Stomach smooth muscle (tissue), 2 donors: Measurements from ENCODE around the gene ARRDC2.
"Not testable (repeated sequence)": the region's sequence is repeated elsewhere in the genome, so short reads cannot be mapped to it uniquely, and the experiment has no call there.

Experiments used
- H3K27ac ChIP-seq: one replicate; pipeline ENCODE4 v1.7.0; 2013; ENCODE audit warnings: mild to moderate bottlenecking, low read length, inconsistent platforms
- H3K27me3 ChIP-seq, 2 donors: one replicate each; pipeline ENCODE4 v1.7.0; 2013; ENCODE audit warnings: low read length in 2 of 2; ENCODE audit not compliant: insufficient read depth in 2 of 2, control insufficient read depth in 1 of 2
- H3K36me3 ChIP-seq, 2 donors: one replicate each; pipeline ENCODE4 v1.7.0; 2013; ENCODE audit warnings: low read length in 2 of 2; ENCODE audit not compliant: control insufficient read depth in 2 of 2, insufficient read depth in 2 of 2
- H3K4me1 ChIP-seq: one replicate; pipeline ENCODE4 v1.7.0; 2013; ENCODE audit warnings: low read length; ENCODE audit not compliant: control insufficient read depth, insufficient read depth
- H3K4me3 ChIP-seq, 2 donors: one replicate each; pipeline ENCODE4 v1.7.0; 2013; ENCODE audit warnings: low read length in 2 of 2
- H3K9ac ChIP-seq, 2 donors: one replicate each; pipeline ENCODE4 v1.7.0; 2013; ENCODE audit warnings: low read length in 2 of 2, mild to moderate bottlenecking in 1 of 2
- H3K9me3 ChIP-seq, 2 donors: one replicate each; pipeline ENCODE4 v1.7.0; 2013; ENCODE audit warnings: low read length in 2 of 2; ENCODE audit not compliant: control insufficient read depth in 2 of 2
- donor health status: healthy.
- donor health status: Pancreatic carcinoma.

ARRDC2 gene

DNA sequence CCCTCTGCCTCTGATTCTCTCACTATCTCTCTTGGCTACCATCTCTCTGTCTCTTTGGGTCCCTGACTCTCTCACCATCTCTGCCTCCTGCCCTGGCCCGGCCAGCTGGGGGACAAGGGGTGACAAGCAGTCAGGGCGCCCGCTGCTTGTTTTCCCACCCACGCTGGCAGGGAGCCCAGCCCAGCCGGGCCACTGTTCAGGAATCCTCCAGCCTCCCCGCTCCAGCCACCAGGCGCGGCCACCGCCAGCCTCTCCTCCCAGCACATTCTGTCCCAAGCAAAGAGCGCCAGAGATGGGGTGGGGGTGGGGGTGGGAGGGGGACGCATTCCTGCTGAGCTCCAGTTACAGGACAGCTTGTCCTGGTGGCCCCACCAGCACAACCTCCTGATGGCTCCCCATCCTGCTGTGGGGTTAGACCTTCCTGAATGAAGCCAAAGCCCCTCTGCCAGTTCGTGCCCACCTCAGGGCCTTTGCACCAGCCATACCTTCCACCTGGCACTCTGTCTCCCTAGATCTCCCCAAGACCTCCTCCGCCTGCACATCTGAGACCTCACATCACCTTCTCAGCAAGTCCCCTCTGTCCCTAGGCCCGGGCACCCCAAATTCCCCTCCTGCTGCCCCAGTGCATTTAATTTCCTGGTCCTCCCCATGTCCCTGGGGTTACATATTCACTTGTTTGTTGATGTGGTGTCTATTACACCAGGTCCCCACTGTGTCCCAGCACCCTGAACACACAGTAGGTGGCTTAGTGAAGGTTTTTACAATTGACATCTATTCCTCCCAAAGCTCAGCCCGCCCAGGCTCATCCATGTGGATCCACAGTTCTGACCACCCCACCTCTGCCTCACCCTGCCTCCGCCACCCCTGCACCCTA, 12.5 kb downstream of the ARRDC2 start:
- Histone ChIP-seq H3K4me3 (peak overlapping the region in 1 of 2 donors; percentile 35), H3K9ac (peak overlapping the region in 1 of 2 donors; percentile 29), H3K4me1 (peaks cover 30% of the 10 kb centered on the region)

DNA sequence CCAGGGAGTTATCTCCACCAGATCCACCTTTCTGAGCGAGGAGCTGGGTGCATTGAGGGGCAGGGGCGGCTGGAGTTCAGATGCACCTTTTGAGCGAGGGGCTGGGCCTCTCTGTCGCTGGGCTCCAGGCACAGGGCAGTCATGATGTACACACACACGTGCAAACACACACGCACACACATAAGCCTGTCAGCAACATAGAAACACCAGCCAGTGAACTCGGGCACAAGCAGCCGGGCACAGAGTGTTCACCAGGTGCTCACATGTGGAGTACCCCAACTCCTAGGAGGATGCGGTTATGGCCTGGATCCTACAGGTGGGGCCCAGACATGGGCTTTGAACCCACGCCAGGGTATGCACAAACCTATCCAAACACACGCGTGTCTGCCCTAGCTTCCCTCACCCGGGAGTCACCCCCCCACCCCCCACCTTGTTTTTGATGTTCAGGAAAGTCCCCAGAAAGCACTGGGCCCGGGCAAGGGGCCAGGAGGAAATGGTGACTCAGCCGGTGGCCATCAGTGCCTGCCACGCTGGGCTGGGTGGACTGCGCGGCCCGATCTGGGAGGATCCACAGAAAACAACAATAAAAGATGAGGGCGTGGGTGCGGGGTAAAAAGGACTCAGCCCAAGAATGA, 13.3 kb downstream of the ARRDC2 start:
- H3K9ac ChIP-seq: no peak overlapping the region
- peak overlapping the region; percentile 41 for H3K27ac ChIP-seq
- no peaks in the 10 kb centered on the region for H3K9me3 ChIP-seq
- peak overlapping the region in 1 of 2 donors; percentile 35 for H3K4me3 ChIP-seq
- no peaks in the 10 kb centered on the region for H3K36me3 ChIP-seq
- H3K27me3 ChIP-seq: no peaks in the 10 kb centered on the region
- peaks cover 30% of the 10 kb centered on the region for H3K4me1 ChIP-seq

More for the DNA sequence above, 12.5 kb downstream of the ARRDC2 start:
- no peaks in the 10 kb centered on the region for H3K36me3 ChIP-seq
- peak overlapping the region; percentile 41 for H3K27ac ChIP-seq
- no peaks in the 10 kb centered on the region for H3K27me3 ChIP-seq
- no peaks in the 10 kb centered on the region for H3K9me3 ChIP-seq

DNA sequence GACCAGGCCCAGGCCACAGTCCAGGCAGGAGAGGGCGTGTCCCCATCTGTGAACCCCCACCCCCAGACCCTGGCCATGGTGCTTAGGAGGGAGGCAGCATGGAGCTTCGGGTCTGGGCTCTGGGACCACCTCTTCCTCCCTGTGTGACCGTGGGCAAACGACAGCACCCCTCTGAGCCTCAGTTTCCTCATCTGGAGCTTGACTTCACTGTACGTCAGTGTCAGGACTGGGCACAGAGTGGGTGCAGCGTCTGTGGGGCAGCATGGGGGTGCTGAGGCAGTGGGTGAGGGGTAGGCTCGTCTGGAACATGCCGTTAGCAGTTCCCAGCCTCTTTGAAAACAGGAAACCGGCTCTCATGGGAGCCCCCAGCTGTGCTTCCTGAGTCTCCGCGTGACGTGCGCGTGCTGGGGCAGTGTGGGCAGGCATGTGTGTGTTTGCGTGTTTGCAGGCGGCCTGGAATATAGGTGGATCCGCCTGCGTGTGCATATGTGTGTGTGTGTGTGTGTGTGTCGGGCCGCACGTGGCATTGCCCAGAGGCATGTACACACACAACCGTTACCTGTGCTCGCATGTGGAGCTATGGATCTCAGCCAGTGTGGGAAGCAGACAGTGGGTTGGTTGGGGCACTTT, 15.8 kb downstream of the ARRDC2 start:
- Histone ChIP-seq H3K27ac (peak overlapping the region; percentile 53), H3K4me3 (no peak overlapping the region), H3K4me1 (peaks cover 25% of the 10 kb centered on the region), H3K36me3 (no peaks in the 10 kb centered on the region), H3K9me3 (no peaks in the 10 kb centered on the region), H3K27me3 (no peaks in the 10 kb centered on the region), H3K9ac (no peak overlapping the region)

DNA sequence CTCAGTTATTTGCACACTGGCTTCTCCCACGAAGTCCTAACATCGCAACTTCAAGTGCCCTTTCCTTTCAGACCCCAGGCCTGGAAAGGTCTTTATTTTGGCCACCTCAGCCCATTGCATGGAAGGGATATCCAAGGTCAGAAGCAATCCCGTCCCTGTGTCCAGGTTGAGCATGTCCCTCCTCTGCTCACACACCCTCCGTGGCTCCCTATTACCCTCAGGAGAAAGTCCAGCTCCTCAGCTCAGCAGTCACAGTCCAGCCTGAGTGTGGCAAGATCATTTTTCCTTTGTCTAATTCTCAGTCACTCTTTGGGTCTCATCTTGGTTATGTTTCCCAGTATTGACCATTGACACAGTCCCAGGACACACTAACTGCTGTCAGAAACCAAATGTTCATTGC, 19.2 kb downstream of the ARRDC2 start:
- Histone ChIP-seq H3K9me3 (no peaks in the 10 kb centered on the region), H3K4me3 (no peak overlapping the region), H3K4me1 (peaks cover 8% of the 10 kb centered on the region), H3K27ac (no peak overlapping the region), H3K9ac (no peak overlapping the region), H3K27me3 (peaks cover 2 to 4% of the 10 kb centered on the region in 2 donors), H3K36me3 (no peaks in the 10 kb centered on the region)

DNA sequence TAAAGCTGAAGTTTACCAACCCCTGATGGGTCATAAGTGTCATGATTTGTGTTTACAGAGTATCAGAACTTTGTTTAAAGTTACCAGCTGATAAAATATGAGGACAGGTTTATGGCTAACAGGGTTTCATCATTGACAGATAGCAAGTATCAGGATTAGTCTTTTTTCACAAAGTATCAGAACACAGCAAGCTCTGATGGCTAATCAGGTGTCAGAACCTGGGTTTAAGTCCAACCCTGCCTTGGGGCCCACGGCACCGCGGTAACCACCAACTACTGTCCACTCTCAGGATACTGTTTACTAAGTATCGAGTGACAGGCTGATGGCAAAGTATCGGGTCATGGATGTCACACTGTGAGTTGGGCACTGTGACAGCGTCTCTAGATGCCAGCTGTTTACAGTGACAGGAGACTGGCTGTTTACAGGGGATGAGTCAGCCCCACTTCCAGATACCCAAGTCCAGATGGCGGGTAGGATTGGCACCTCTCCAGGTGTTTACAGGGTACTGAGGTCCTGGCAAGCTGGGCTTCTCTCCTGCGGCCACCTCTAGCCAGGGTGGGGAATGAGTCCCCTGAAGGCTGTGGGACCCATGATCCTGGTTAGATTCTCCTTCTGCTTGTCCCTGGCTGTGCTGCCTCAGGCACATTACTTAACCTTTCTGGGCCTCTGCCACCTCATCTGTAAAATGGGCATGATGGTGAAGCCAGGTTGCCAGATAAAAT, 21.8 kb downstream of the ARRDC2 start:
- Histone ChIP-seq H3K36me3 (no peaks in the 10 kb centered on the region), H3K9me3 (no peaks in the 10 kb centered on the region), H3K4me3 (no peak overlapping the region), H3K27me3 (peaks cover 2 to 4% of the 10 kb centered on the region in 2 donors), H3K4me1 (no peaks in the 10 kb centered on the region), H3K27ac (no peak overlapping the region), H3K9ac (no peak overlapping the region)

DNA sequence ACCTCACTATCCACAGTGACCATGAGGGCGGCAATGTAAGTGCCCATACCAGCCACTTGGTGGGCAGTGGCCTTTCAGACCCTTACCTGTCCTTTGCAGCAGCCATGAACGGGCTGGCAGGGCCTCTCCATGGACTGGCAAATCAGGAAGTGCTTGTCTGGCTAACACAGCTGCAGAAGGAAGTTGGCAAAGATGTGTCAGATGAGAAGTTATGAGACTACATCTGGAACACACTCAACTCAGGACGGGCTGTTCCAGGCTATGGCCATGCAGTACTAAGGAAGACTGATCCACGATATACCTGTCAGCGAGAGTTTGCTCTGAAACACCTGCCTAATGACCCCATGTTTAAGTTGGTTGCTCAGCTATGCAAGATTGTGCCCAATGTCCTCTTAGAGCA, 23.4 kb downstream of the ARRDC2 start:
- not testable (repeated sequence) for H3K4me1 ChIP-seq, H3K27ac ChIP-seq, H3K9me3 ChIP-seq, H3K9ac ChIP-seq, H3K27me3 ChIP-seq, H3K36me3 ChIP-seq, H3K4me3 ChIP-seq

DNA sequence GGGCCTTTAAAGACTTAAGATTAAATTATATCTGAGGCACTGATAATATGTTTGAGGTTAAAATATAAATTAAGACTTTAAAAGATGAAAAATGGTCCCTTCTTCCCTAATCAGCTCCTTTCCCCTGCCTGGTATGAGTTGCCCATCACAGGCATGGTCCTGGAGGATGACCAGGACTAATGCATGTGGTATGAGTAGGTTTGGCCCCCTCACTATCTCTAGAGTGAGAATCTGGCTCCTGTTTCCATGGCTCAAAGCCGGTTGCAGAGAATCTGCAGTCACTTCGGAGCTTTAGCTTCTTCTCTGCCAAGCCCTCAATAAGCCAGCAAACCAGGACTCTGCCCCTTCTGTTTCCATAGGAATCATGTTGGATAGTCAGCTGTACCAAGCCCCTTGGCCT, 24.1 kb downstream of the ARRDC2 start:
- not testable (repeated sequence) for H3K9ac ChIP-seq, H3K36me3 ChIP-seq, H3K27me3 ChIP-seq, H3K4me1 ChIP-seq, H3K27ac ChIP-seq, H3K9me3 ChIP-seq, H3K4me3 ChIP-seq

DNA sequence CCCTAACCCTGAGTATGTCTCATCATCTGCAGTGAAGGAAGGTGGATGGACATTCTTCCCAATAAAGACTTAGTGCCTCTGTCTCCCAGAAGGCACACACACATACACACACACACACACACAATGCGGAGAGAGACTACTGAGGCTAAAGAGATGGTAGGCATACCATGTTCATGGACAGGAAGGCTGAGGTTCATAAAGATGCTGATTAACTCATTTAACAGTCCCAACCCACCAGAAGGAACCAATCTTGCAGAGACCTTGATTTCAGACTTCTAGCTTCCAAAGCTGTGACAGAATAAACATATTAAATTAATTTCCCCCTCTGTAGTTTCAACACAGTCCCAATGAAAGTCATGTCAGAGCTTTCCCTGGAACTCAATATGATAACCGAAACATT, 33.1 kb downstream of the ARRDC2 start:
- Histone ChIP-seq H3K27ac (no peak overlapping the region), H3K27me3 (peaks cover 2 to 7% of the 10 kb centered on the region in 2 donors), H3K36me3 (no peaks in the 10 kb centered on the region), H3K9me3 (peaks cover 0 to 3% of the 10 kb centered on the region in 2 donors), H3K9ac (no peak overlapping the region), H3K4me3 (no peak overlapping the region), H3K4me1 (peaks cover 5% of the 10 kb centered on the region)

DNA sequence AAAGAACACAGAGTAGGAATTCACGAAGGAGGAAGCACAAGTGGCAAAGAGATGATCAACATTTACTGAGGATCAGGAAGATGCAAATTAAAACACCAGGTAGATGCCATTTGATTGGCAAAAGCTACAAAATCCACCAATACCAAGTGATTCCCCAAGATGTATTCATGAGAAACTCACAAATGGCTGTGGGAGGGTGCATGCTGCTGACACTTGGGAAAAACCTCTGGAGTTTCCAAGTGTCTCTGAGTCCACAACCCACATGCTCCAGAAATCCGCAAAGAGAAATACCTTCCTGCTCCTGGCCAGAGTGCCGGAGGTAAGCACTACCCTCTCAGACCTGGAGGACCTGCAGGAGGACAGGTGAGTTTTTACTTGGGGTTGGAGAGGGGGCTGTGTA, 35.7 kb downstream of the ARRDC2 start:
- peaks cover 5% of the 10 kb centered on the region for H3K4me1 ChIP-seq
- peaks cover 0 to 3% of the 10 kb centered on the region in 2 donors for H3K9me3 ChIP-seq
- no peak overlapping the region for H3K27ac ChIP-seq
- no peaks in the 10 kb centered on the region for H3K36me3 ChIP-seq
- no peak overlapping the region for H3K9ac ChIP-seq
- no peak overlapping the region for H3K4me3 ChIP-seq
- H3K27me3 ChIP-seq: peaks cover 2 to 12% of the 10 kb centered on the region in 2 donors

DNA sequence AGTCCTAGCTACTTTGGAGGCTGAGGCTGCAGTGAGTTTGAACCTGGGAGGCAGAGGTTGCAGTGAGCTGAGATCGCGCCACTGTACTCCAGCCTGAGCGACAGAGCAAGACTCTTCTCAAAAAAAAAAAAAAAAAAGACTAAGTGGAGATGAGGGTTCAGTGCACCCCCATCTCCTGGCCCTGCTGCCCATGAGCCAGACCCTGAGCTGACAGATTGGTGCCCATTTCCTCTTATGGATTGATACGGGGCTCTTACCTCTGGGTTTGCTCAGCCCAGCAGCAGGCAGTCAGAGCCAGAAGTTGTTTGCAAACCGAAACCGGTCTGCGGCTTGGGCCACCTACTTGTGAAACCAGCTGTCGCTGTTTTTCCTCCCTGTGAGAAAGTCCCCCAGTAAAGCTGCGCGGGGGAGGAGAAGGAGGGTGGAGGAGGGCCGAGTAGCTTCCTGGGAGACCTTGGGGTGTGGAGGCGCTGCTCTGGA, 36.9 kb downstream of the ARRDC2 start:
- Histone ChIP-seq H3K36me3 (no peaks in the 10 kb centered on the region), H3K9me3 (peaks cover 0 to 3% of the 10 kb centered on the region in 2 donors), H3K27ac (peak overlapping the region; percentile 31), H3K4me1 (peaks cover 5% of the 10 kb centered on the region), H3K4me3 (peak overlapping the region; percentile 54 to 76), H3K27me3 (peaks cover 2 to 12% of the 10 kb centered on the region in 2 donors), H3K9ac (peak overlapping the region; percentile 36 to 62)
